HCT116 (cell line): ENCODE data around the gene CCDC187. TPM values are rescaled to one million over a fixed set of nuclear protein-coding genes. Genes with fewer than 3 reads are reported as not detected.

ENCODE experiments used
- ATAC-seq: fragments of 200-7000 bp; cut with Tn5 transposase; 2 replicates; pipeline ENCODE4 v1.9.1; 2020; ENCODE audit warnings: mild to moderate bottlenecking, moderate library complexity
- BruUV-seq: library from RNA; stranded (reverse); fragments of 400-500 nt; replicated peaks from 2 replicates; lab custom pipeline; 2021; lab: Mats Ljungman, UMichigan
- CTCF ChIA-PET: fragments of 300-600 bp; sonication (Branson Sonifier 250); formaldehyde crosslinking; loops from one replicate; lab custom pipeline; 2021; ENCODE audit warnings: antibody characterized with exemption; lab: Charles Lee
- POLR2A ChIA-PET: fragments of 300-600, 350-600 bp; sonication (Branson Sonifier 250); formaldehyde crosslinking; loops from one replicate; lab custom pipeline; 2021; ENCODE audit warnings: antibody characterized with exemption; lab: Charles Lee
- RAD21 ChIA-PET, 2 experiments: fragments of 300-600 bp; sonication (Branson Sonifier 250); formaldehyde crosslinking; loops; one replicate each; lab custom pipeline; 2023; ENCODE audit warnings: low total read pairs in 2 of 2; ENCODE audit not compliant: uncharacterized antibody in 2 of 2, unreplicated experiment in 2 of 2, low non-redundant PET in 1 of 2; lab: Charles Lee
- DNase-seq: peaks from one replicate; pipeline ENCODE4 v3.0.0-alpha.2; 2010; ENCODE audit warnings: low read depth, low spot score
- H2AFZ ChIP-seq: fragments of 200-600 bp; shearing (Covaris generic), sonication (generic); 2 replicates; pipeline ENCODE4 v1.6.1; 2017; ENCODE audit warnings: low read depth, mixed run types, mixed read lengths, antibody characterized with exemption, low read length; ENCODE audit not compliant: poor library complexity, severe bottlenecking
- H3K27ac ChIP-seq: 2 replicates; pipeline ENCODE4 v1.5.1; 2012; ENCODE audit warnings: low read depth, low read length
- H3K27me3 ChIP-seq: fragments of 200-600 bp; sonication (generic); 2 replicates; pipeline ENCODE4 v1.6.1; 2016; ENCODE audit warnings: mixed run types, low read length, mixed read lengths; ENCODE audit not compliant: insufficient read depth
- H3K36me3 ChIP-seq, 2 experiments: fragments of 200-500 bp in 1 of 2; fragments of 200-600 bp in 1 of 2; sonication (Bioruptor generic) in 1 of 2; sonication (generic) in 1 of 2; 2 replicates each; pipeline versions ENCODE4 v1.5.1 to v1.6.1; 2014 to 2016; ENCODE audit warnings: low read length in 2 of 2, inconsistent platforms in 1 of 2, mixed read lengths in 1 of 2, mixed run types in 1 of 2; ENCODE audit not compliant: insufficient read depth in 2 of 2, control insufficient read depth in 1 of 2
- H3K4me1 ChIP-seq, 2 experiments: fragments of 200-600 bp in 1 of 2; sonication (generic) in 1 of 2; 2 replicates each; pipeline versions ENCODE4 v1.5.1 to v1.6.1; 2012 to 2017; ENCODE audit warnings: low read length in 2 of 2, inconsistent platforms in 1 of 2, mild to moderate bottlenecking in 1 of 2, mixed read lengths in 1 of 2, mixed run types in 1 of 2, moderate library complexity in 1 of 2; ENCODE audit not compliant: insufficient read depth in 2 of 2, control insufficient read depth in 1 of 2
- H3K4me2 ChIP-seq: fragments of 200-600 bp; sonication (generic); 2 replicates; pipeline ENCODE4 v1.6.1; 2017; ENCODE audit warnings: mixed run types, low read length, mixed read lengths
- H3K4me3 ChIP-seq, 2 experiments: fragments of 200-600 bp in 1 of 2; sonication (generic) in 1 of 2; replicated peaks in 1 of 2; 2 replicates each; pipeline ENCODE4 v1.5.1; 2011 to 2016; ENCODE audit warnings: low read length in 2 of 2, control low read depth in 1 of 2, low read depth in 1 of 2, mild to moderate bottlenecking in 1 of 2, mixed read lengths in 1 of 2, mixed run types in 1 of 2
- H3K79me2 ChIP-seq: fragments of 200-600 bp; sonication (generic); 2 replicates; pipeline ENCODE4 v1.6.1; 2017; ENCODE audit warnings: mild to moderate bottlenecking, mixed run types, low read length, moderate library complexity, mixed read lengths; ENCODE audit not compliant: insufficient read depth
- H3K9ac ChIP-seq: fragments of 200-600 bp; sonication (generic); 2 replicates; pipeline ENCODE4 v1.6.1; 2016; ENCODE audit warnings: low read length, mixed read lengths
- H3K9me2 ChIP-seq: fragments of 200-600 bp; sonication (generic), shearing (Covaris generic); 2 replicates; pipeline ENCODE4 v1.6.1; 2017; ENCODE audit warnings: mixed run types, mild to moderate bottlenecking, moderate library complexity; ENCODE audit not compliant: insufficient read depth
- H3K9me3 ChIP-seq, 2 experiments: fragments of 200-500 bp in 1 of 2; fragments of 200-600 bp in 1 of 2; sonication (Bioruptor generic) in 1 of 2; sonication (generic) in 1 of 2; 2 replicates each; pipeline ENCODE4 v1.6.1; 2014 to 2017; ENCODE audit warnings: low read length in 2 of 2, mixed read lengths in 2 of 2, inconsistent platforms in 1 of 2, low read depth in 1 of 2, mild to moderate bottlenecking in 1 of 2, mixed run types in 1 of 2, moderate library complexity in 1 of 2; ENCODE audit not compliant: control insufficient read depth in 1 of 2, insufficient read depth in 1 of 2
- H4K20me1 ChIP-seq: fragments of 200-600 bp; sonication (generic), shearing (Covaris generic); 2 replicates; pipeline ENCODE4 v1.6.1; 2017; ENCODE audit warnings: mixed run types, mild to moderate bottlenecking, moderate library complexity; ENCODE audit not compliant: insufficient read depth
- ATF3 ChIP-seq: IDR thresholded peaks from 2 replicates; pipeline ENCODE4 v1.6.1; 2012
- ELF1 ChIP-seq: IDR thresholded peaks from 2 replicates; pipeline ENCODE4 v1.6.1; 2012; ENCODE audit warnings: low read depth, borderline replicate concordance
- EZH2phosphoT487 ChIP-seq: fragments of 200-600 bp; IDR thresholded peaks from 2 replicates; pipeline ENCODE4 v1.6.1; 2018; ENCODE audit warnings: antibody characterized with exemption, borderline replicate concordance
- POLR2AphosphoS5 ChIP-seq: IDR thresholded peaks from 2 replicates; pipeline ENCODE4 v1.6.1; 2011; ENCODE audit warnings: mild to moderate bottlenecking, low read depth, low read length, moderate library complexity
- REST ChIP-seq: IDR thresholded peaks from 2 replicates; pipeline ENCODE4 v1.6.1; 2012; ENCODE audit warnings: low read depth
- ZBTB33 ChIP-seq: IDR thresholded peaks from 2 replicates; pipeline ENCODE4 v1.6.1; 2011; ENCODE audit warnings: mild to moderate bottlenecking, low read length, moderate library complexity; ENCODE audit not compliant: insufficient replicate concordance; ENCODE audit errors: extremely low read depth
- intact Hi-C: fragments of 100-400 bp; cut with micrococcal nuclease; formaldehyde crosslinking; loops from 2 replicates; pipeline ENCODE4 v1.10.0; 2022
- total RNA-seq: library from RNA; stranded (reverse); gene quantifications from one replicate; pipeline ENCODE4 v1.2.1, GENCODE V29; 2021; ENCODE audit not compliant: unreplicated experiment

CCDC187 gene
- total RNA-seq, 1 experiment from 2014 or later: 4.6 TPM

- TF ChIP-seq ATF3 (no peak), EZH2phosphoT487 (no peak), ELF1 (no peak), ZBTB33 (no peak)
Measured at GRCh38 chr9:136312009-136312375, 8.1 kb upstream of the CCDC187 start (continued).

- no peak overlapping the region for H2AFZ ChIP-seq
- H3K4me3 ChIP-seq: peak overlapping the region; percentile 48 to 52
- TF ChIP-seq POLR2AphosphoS5: peak; percentile 68
- TF ChIP-seq REST: no peak
- intact Hi-C loops: loop anchor here (1.0 kb wide), 1 partner anchor 89 kb away; the partner anchor contains the start of gene SNAPC4
- BruUV-seq: TSS peak; percentile 60
- H3K9me2 ChIP-seq: no peaks in the 10 kb centered on the region
- no peaks in the 10 kb centered on the region for H3K36me3 ChIP-seq
- peak overlapping the region; percentile 76 for H3K4me2 ChIP-seq
- peak overlapping the region; percentile 70 for H3K27ac ChIP-seq
- RAD21 ChIA-PET: no interaction called here
- ATAC-seq (peak; percentile 88), DNase-seq (peak; percentile 47)
- POLR2A ChIA-PET: interaction anchor here (0.8 kb wide), 1 partner anchor 13 kb away, joined by 3 read pairs; no protein-coding TSS in a partner anchor
- peaks cover 13 to 19% of the 10 kb centered on the region in 2 experiments for H3K4me1 ChIP-seq
- peak overlapping the region; percentile 51 for H3K9ac ChIP-seq
- no peaks in the 10 kb centered on the region for H3K79me2 ChIP-seq
- CTCF ChIA-PET: interaction anchor here (1.1 to 2.5 kb wide), 3 partner anchors 12 to 89 kb away, joined by 3 to 8 read pairs (median 4); no protein-coding TSS in a partner anchor
- H3K27me3 ChIP-seq: no peaks in the 10 kb centered on the region
- H3K9me3 ChIP-seq: peaks cover 10 to 22% of the 10 kb centered on the region in 2 experiments; a peak in 2 of 4 replicates
- no peaks in the 10 kb centered on the region for H4K20me1 ChIP-seq
Measured at GRCh38 chr9:136311051-136312008, 7.4 kb upstream of the CCDC187 start.
